HFFc6 (cell line): ENCODE data around the gene PIGU. TPM values are rescaled to one million over a fixed set of nuclear protein-coding genes. Genes with fewer than 3 reads are reported as not detected.

Source experiments
- DNase-seq: peaks from one replicate; pipeline ENCODE4 v3.0.0-alpha.2; 2018
- H3K27ac Mint-ChIP-seq: 2 replicates; pipeline ENCODE4 v1.8.0; 2020; ENCODE audit warnings: mild to moderate bottlenecking, mixed read lengths
- H3K27me3 Mint-ChIP-seq: 2 replicates; pipeline ENCODE4 v1.8.0; 2021; ENCODE audit warnings: mild to moderate bottlenecking, moderate library complexity, mixed read lengths; ENCODE audit not compliant: insufficient read depth
- H3K36me3 Mint-ChIP-seq: 2 replicates; pipeline ENCODE4 v1.8.0; 2021; ENCODE audit warnings: low read depth, mixed read lengths
- H3K4me1 Mint-ChIP-seq: 2 replicates; pipeline ENCODE4 v1.8.0; 2020; ENCODE audit warnings: low read depth, mixed read lengths
- H3K4me3 Mint-ChIP-seq: 2 replicates; pipeline ENCODE4 v1.8.0; 2020; ENCODE audit warnings: mild to moderate bottlenecking, moderate library complexity, mixed read lengths
- H3K9me3 Mint-ChIP-seq: 2 replicates; pipeline ENCODE4 v1.8.0; 2020; ENCODE audit warnings: mild to moderate bottlenecking, mixed read lengths
- total RNA-seq, 6 experiments: library from RNA; stranded (reverse); fragmentation: NEBNext Ultra II Directional; extraction: Animal tissue kit (Norgen Biotek cat#: 25700); gene quantifications; 2 replicates in 1 of 6; 3 replicates in 5 of 6; pipeline ENCODE4 v1.2.3, GENCODE V29; 2021
- TF ChIP-seq, protein P1 (sequence below): fragments of 200-600 bp; sonication (generic); IDR thresholded peaks from 2 replicates; pipeline ENCODE4 v1.5.0; 2021; ENCODE audit warnings: antibody characterized with exemption, mild to moderate bottlenecking

The PIGU gene
- total RNA-seq, 6 experiments from 2014 or later, result 22.5 to 28.9 (median 24.9) TPM

GRCh38 chr20:34553366-34553867 is 123.5 kb downstream of the PIGU start:
- Mint-ChIP-seq H3K27ac (0 out of 2 replicates have a peak overlapping the region, but pooled peaks have one; percentile 5), H3K4me1 (peaks cover 17% of the 10 kb centered on the region), H3K4me3 (no peak overlapping the region), H3K36me3 (no peaks in the 10 kb centered on the region), H3K27me3 (peaks cover 1% of the 10 kb centered on the region; the same call in 1 of the 2 replicates), H3K9me3 (no peaks in the 10 kb centered on the region)
- TF ChIP-seq, protein P1, sequence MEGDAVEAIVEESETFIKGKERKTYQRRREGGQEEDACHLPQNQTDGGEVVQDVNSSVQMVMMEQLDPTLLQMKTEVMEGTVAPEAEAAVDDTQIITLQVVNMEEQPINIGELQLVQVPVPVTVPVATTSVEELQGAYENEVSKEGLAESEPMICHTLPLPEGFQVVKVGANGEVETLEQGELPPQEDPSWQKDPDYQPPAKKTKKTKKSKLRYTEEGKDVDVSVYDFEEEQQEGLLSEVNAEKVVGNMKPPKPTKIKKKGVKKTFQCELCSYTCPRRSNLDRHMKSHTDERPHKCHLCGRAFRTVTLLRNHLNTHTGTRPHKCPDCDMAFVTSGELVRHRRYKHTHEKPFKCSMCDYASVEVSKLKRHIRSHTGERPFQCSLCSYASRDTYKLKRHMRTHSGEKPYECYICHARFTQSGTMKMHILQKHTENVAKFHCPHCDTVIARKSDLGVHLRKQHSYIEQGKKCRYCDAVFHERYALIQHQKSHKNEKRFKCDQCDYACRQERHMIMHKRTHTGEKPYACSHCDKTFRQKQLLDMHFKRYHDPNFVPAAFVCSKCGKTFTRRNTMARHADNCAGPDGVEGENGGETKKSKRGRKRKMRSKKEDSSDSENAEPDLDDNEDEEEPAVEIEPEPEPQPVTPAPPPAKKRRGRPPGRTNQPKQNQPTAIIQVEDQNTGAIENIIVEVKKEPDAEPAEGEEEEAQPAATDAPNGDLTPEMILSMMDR, result no peak
- DNase-seq, result no peak

DNA sequence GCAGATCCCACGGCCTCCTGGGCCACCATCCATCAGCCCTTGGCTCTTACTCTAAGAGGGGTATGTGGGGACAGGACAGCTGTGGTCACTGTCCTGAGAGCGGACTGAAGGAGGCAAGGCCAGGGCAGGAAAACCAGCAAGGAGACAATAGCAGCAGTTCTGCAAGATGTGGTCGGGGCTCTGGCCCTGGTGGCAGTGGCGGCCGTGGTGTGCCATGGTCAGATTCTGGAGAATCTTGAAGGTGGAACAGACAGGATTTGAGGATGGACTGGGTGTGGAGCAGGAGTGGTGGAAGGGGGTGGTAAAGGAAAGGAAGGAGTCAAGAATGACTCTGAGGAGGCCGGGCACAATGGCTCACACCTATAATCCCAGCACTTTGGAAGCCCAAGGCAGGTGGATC is 124.3 kb downstream of the PIGU start:
- no peaks in the 10 kb centered on the region for H3K9me3 Mint-ChIP-seq
- H3K27me3 Mint-ChIP-seq, result peaks cover 1% of the 10 kb centered on the region; the same call in 1 of the 2 replicates
- no peak overlapping the region for H3K4me3 Mint-ChIP-seq

DNA sequence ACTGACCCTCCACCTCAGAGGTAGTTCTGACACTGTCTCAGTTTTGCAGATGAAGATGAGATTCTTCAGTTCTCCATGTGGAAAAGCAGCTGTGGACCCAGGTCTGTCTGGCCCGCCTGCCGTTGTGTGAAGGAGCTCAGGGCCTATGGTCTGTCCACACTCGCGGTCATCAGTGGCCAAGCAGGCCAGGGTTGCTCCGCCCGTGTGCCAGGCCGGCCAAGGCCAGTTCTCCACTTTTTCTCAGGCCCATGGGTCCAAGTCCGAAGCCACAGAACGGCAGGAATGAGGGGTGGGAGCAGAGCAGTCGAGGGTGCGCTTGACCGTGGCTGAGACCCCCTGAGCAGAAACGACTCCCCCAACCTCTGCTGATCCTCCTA is 127.0 kb downstream of the PIGU start:
- no peak overlapping the region for H3K27ac Mint-ChIP-seq
- H3K36me3 Mint-ChIP-seq, result no peaks in the 10 kb centered on the region
- peaks cover under 1% of the 10 kb centered on the region for H3K27me3 Mint-ChIP-seq
- H3K4me1 Mint-ChIP-seq, result peaks cover 11% of the 10 kb centered on the region; the same call in 1 of the 2 replicates
- no peak for DNase-seq
- TF ChIP-seq, protein P1, result no peak
- H3K9me3 Mint-ChIP-seq, result no peaks in the 10 kb centered on the region
- no peak overlapping the region for H3K4me3 Mint-ChIP-seq

More for the DNA sequence above, 124.3 kb downstream of the PIGU start:
- TF ChIP-seq, protein P1, result no peak
- Mint-ChIP-seq H3K36me3 (no peaks in the 10 kb centered on the region), H3K4me1 (peaks cover 11% of the 10 kb centered on the region; the same call in 1 of the 2 replicates), H3K27ac (no peak overlapping the region)
- DNase-seq, result no peak

DNA sequence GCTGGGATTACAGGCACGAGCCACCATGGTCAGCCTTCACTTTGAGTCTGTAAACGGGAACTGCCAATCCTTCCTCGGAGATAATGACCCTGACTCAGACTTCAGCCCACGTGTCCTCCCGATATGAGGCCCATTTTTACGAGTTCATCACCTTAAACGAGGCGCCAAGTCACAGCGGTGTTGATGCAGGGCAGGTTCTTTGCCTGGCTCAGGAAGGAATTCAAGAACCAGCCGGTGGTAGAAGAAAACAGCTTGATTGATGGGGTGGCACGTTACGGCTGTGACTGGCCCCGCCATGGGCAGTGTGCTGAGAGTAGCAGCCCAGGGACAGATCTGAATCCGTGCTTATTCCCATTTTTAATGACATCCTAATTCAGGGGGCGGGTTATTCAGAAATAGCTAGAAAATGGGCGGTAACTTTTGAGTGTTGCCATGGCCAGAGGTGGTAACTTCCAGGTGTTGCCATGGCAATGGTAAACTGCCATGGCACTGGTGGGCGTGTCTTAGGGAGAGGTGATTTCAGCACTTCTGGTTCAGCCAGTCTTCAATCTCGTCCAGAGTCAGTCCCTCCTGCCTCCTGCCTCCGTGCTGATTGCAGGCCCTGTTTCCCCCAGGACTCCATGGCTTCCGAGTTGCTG is 127.5 kb downstream of the PIGU start:
- TF ChIP-seq, protein P1, result no peak
- H3K27me3 Mint-ChIP-seq, result no peaks in the 10 kb centered on the region; the same call in none of the 2 replicates
- no peaks in the 10 kb centered on the region for H3K36me3 Mint-ChIP-seq
- H3K9me3 Mint-ChIP-seq, result no peaks in the 10 kb centered on the region
- DNase-seq, result peak; percentile 8
- no peak overlapping the region for H3K4me3 Mint-ChIP-seq
- H3K27ac Mint-ChIP-seq, result no peak overlapping the region
- H3K4me1 Mint-ChIP-seq, result peaks cover 11% of the 10 kb centered on the region; the same call in 1 of the 2 replicates

- H3K9me3 Mint-ChIP-seq, result no peaks in the 10 kb centered on the region
- no peak overlapping the region for H3K27ac Mint-ChIP-seq
- no peaks in the 10 kb centered on the region for H3K36me3 Mint-ChIP-seq
- H3K4me3 Mint-ChIP-seq, result no peak overlapping the region; the same call in 1 of the 2 replicates
- peaks cover under 1% of the 10 kb centered on the region; the same call in 1 of the 2 replicates for H3K4me1 Mint-ChIP-seq
- TF ChIP-seq, protein P1, result no peak
- H3K27me3 Mint-ChIP-seq, result no peaks in the 10 kb centered on the region; the same call in none of the 2 replicates
- no peak for DNase-seq
These were observed 128.9 kb downstream of the PIGU start for GRCh38 chr20:34547844-34548613.
